ENCODE results near the gene PRPH2. TPM values are rescaled to one million over a fixed set of nuclear protein-coding genes. Genes with fewer than 3 reads are reported as not detected.

The PRPH2 gene
- total RNA-seq, 1 donor from 2014 or later: not detected

- H3K4me2 ChIP-seq (ENCODE audit: low read length): peak overlapping the region; percentile 95
- peak overlapping the region; percentile 97 for H3K9ac ChIP-seq (ENCODE audit: low read length)
- H3K27ac ChIP-seq (ENCODE audit: low read depth, low read length): peak overlapping the region; percentile 93
- Mint-ChIP-seq H3K4me1 (ENCODE audit: low read depth, unreplicated experiment) (peaks cover 11% of the 10 kb centered on the region), H3K27me3 (ENCODE audit: low read depth, unreplicated experiment) (no peaks in the 10 kb centered on the region), H3K27ac (ENCODE audit: unreplicated experiment) (peak overlapping the region; percentile 34), H3K9me3 (ENCODE audit: unreplicated experiment) (no peaks in the 10 kb centered on the region), H3K4me3 (ENCODE audit: unreplicated experiment) (peak overlapping the region; percentile 100), H3K36me3 (ENCODE audit: low read depth, unreplicated experiment) (peaks cover 2% of the 10 kb centered on the region)
- peaks cover 31% of the 10 kb centered on the region for H3K79me2 ChIP-seq (ENCODE audit: insufficient read depth, low read length)
- TF ChIP-seq EZH2 (IDR thresholded peaks at IDR 0.05; ENCODE audit: insufficient read depth, low read length): no peak
- TF ChIP-seq, protein P1, sequence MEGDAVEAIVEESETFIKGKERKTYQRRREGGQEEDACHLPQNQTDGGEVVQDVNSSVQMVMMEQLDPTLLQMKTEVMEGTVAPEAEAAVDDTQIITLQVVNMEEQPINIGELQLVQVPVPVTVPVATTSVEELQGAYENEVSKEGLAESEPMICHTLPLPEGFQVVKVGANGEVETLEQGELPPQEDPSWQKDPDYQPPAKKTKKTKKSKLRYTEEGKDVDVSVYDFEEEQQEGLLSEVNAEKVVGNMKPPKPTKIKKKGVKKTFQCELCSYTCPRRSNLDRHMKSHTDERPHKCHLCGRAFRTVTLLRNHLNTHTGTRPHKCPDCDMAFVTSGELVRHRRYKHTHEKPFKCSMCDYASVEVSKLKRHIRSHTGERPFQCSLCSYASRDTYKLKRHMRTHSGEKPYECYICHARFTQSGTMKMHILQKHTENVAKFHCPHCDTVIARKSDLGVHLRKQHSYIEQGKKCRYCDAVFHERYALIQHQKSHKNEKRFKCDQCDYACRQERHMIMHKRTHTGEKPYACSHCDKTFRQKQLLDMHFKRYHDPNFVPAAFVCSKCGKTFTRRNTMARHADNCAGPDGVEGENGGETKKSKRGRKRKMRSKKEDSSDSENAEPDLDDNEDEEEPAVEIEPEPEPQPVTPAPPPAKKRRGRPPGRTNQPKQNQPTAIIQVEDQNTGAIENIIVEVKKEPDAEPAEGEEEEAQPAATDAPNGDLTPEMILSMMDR (IDR thresholded peaks at IDR 0.05; ENCODE audit: insufficient read depth, low read depth, low read length): no peak
- H3K4me1 ChIP-seq (ENCODE audit: insufficient read depth, low read length): peaks cover 15% of the 10 kb centered on the region
- no peak overlapping the region for H2AFZ ChIP-seq (ENCODE audit: low read depth, low read length)
- peak overlapping the region; percentile 99 for H3K4me3 ChIP-seq (ENCODE audit: insufficient read depth, low read depth, low read length)
- no peak for FAIRE-seq
- no peak for DNase-seq (ENCODE audit: low read depth)
- H3K36me3 ChIP-seq (ENCODE audit: insufficient read depth, low read length): no peaks in the 10 kb centered on the region
- H3K9me3 ChIP-seq (ENCODE audit: insufficient read depth, low read depth, low read length): no peaks in the 10 kb centered on the region
- no peaks in the 10 kb centered on the region for H3K27me3 ChIP-seq (ENCODE audit: insufficient read depth, low read length)
- H4K20me1 ChIP-seq (ENCODE audit: insufficient read depth, low read length): peaks cover 22% of the 10 kb centered on the region
Measured at GRCh38 chr6:42745083-42745639, 22.8 kb upstream of the PRPH2 start.

DNA sequence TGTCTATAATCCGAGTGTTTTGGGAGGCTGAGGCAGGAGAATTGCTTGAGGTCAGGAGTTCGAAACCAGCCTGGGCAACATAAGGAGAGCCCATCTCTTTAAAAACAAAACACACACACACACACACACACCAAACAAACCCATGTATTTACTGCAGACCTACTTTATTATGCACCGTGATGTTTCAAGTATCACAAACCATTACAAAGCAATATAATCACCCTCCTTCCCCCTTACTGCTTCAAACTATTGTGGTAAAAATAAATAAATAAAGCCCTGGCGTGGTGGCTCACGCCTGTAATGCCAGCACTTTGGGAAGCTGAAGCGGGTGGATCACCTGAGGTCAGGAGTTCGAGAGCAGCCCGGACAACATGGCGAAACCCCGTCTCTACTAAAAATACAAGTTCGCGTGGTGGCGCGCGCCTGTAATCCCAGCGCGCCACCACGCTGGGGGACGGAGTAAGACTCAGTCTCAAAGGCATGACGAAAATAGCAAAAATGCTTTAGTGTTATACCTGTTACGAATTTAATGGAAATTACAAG lies 22.0 kb upstream of the PRPH2 start:
- Histone ChIP-seq H3K79me2 (ENCODE audit: insufficient read depth, low read length) (peaks cover 31% of the 10 kb centered on the region), H4K20me1 (ENCODE audit: insufficient read depth, low read length) (peaks cover 22% of the 10 kb centered on the region), H3K36me3 (ENCODE audit: insufficient read depth, low read length) (no peaks in the 10 kb centered on the region), H3K4me1 (ENCODE audit: insufficient read depth, low read length) (peaks cover 15% of the 10 kb centered on the region), H3K9me3 (ENCODE audit: insufficient read depth, low read depth, low read length) (no peaks in the 10 kb centered on the region), H3K27ac (ENCODE audit: low read depth, low read length) (peak overlapping the region; percentile 93), H3K4me2 (ENCODE audit: low read length) (peak overlapping the region; percentile 95), H3K9ac (ENCODE audit: low read length) (peak overlapping the region; percentile 97), H3K4me3 (ENCODE audit: insufficient read depth, low read depth, low read length) (peak overlapping the region; percentile 99), H3K27me3 (ENCODE audit: insufficient read depth, low read length) (no peaks in the 10 kb centered on the region), H2AFZ (ENCODE audit: low read depth, low read length) (no peak overlapping the region)
- no peaks in the 10 kb centered on the region for H3K27me3 Mint-ChIP-seq (ENCODE audit: low read depth, unreplicated experiment)
- peaks cover 11% of the 10 kb centered on the region for H3K4me1 Mint-ChIP-seq (ENCODE audit: low read depth, unreplicated experiment)
- DNase-seq (ENCODE audit: low read depth) (no peak), FAIRE-seq (no peak)
- no peaks in the 10 kb centered on the region for H3K9me3 Mint-ChIP-seq (ENCODE audit: unreplicated experiment)
- TF ChIP-seq, protein P1 (IDR thresholded peaks at IDR 0.05; ENCODE audit: insufficient read depth, low read depth, low read length): no peak
- TF ChIP-seq EZH2 (IDR thresholded peaks at IDR 0.05; ENCODE audit: insufficient read depth, low read length): no peak
- peaks cover 2% of the 10 kb centered on the region for H3K36me3 Mint-ChIP-seq (ENCODE audit: low read depth, unreplicated experiment)
- peak overlapping the region; percentile 100 for H3K4me3 Mint-ChIP-seq (ENCODE audit: unreplicated experiment)
- peak overlapping the region; percentile 18 for H3K27ac Mint-ChIP-seq (ENCODE audit: unreplicated experiment)

Data from astrocyte (in vitro differentiated cells and primary cell).